GM12865 (cell line): Measurements from ENCODE around the gene NSMCE1.
"Not testable (repeated sequence)": the region's sequence is repeated elsewhere in the genome, so short reads cannot be mapped to it uniquely, and the experiment has no call there.

Experiments used
- DNase-seq: peaks from one replicate; pipeline ENCODE4 v3.0.0; 2010; ENCODE audit warnings: low read depth
- H3K4me3 ChIP-seq: 2 replicates; pipeline ENCODE4 v1.5.1; 2011; ENCODE audit warnings: mild to moderate bottlenecking, low read depth, low read length, control low read depth
- TF ChIP-seq, protein P1 (sequence below): IDR thresholded peaks from 2 replicates; pipeline ENCODE4 v1.5.1; 2011; ENCODE audit warnings: low read length, control low read depth, low read depth, inconsistent platforms; ENCODE audit not compliant: insufficient read depth; ENCODE audit errors: missing control alignments

Gene NSMCE1

DNA sequence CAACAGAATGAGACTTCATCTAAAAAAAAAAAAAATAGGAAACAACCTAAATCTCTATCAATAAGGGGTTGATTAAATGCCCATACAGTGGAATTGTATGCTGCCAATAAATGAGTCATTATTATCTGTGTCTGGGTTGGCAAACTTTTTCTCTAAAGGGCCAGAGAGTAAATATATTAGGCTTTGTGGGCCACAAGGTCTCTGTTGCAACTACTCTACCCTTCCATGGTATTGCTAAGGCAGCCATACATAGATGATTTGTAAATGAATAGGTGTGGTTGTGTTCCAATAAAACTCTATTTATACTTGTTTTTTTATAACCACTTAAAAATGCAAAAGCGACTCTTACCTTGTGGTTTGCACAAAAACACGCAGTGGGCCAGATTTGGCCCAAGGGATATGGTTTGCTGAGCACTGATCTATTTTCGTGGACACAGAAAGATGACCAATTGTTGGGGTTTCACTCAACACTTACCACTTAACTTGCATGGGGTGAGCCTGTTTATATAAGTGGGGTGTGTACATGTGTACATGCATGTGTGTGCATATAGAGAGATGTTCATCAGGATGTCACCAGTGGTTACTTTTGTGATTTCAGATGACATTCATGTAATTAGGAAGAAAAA, 32.8 kb upstream of the NSMCE1 start:
- TF ChIP-seq, protein P1, sequence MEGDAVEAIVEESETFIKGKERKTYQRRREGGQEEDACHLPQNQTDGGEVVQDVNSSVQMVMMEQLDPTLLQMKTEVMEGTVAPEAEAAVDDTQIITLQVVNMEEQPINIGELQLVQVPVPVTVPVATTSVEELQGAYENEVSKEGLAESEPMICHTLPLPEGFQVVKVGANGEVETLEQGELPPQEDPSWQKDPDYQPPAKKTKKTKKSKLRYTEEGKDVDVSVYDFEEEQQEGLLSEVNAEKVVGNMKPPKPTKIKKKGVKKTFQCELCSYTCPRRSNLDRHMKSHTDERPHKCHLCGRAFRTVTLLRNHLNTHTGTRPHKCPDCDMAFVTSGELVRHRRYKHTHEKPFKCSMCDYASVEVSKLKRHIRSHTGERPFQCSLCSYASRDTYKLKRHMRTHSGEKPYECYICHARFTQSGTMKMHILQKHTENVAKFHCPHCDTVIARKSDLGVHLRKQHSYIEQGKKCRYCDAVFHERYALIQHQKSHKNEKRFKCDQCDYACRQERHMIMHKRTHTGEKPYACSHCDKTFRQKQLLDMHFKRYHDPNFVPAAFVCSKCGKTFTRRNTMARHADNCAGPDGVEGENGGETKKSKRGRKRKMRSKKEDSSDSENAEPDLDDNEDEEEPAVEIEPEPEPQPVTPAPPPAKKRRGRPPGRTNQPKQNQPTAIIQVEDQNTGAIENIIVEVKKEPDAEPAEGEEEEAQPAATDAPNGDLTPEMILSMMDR: no peak
- H3K4me3 ChIP-seq: no peak overlapping the region
- peak; percentile 79 for DNase-seq

DNA sequence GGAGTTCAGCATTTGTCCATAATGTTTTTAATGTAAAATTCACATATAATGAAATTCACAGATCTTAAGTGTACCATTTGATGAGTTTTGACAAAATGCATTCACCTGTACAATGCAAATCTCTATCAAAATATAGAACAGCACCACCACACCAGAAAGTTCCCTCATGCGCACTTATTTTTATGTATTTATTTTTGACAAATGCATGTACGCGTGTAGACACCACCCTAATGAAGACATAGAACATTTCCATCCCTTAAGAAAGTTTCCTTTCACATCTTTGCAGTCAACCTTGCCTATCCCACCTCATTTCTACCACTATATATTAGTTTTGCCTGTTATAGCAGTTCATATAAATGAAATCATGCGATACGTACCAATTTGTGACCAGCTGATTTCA, 29.6 kb upstream of the NSMCE1 start:
- H3K4me3 ChIP-seq: no peak overlapping the region
- no peak for DNase-seq
- TF ChIP-seq, protein P1: no peak

DNA sequence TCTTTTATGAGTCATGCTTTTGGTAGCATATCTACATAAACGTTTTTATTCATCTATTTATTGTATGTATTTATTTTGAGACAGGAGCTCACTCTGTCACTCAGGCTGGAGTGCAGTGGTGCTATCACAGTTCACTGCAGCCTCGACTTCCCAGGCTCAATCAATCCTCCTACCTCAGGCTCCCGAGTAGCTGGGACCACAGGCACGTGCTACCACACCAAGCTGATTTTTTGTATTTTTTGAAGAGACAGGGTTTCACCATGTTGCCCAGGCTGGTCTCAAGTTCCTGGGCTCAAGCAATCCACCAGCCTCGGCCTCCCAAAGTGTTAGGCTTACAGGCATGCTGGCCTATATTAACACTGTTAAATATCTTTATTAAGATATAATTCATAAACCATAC, 24.8 kb upstream of the NSMCE1 start:
- TF ChIP-seq, protein P1: no peak

DNA sequence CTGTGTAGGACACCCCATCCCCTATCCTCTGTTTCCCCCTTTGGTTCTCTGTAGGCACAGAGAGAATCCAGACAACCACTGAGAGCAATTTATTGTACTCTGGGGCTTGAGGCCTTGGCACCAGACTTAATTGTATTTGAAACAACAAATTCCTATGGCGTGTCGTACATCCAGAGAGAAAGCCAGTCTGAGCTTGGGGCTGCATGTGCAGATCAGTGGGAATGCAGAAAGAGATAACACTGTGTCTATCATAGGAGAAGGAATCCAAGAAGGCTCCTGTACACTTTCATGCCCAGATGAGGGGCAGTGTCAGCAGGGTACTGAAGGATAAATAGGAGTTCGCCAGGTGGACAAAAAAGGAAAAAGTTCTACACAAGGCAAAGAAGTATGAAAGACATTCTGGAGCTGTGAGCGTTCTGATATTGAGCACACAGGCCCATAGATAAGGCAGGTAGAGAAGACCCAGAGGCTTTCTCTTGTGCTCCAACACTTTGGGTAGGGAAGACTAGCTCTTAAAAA, 23.2 kb upstream of the NSMCE1 start:
- TF ChIP-seq, protein P1: no peak
- no peak overlapping the region for H3K4me3 ChIP-seq
- DNase-seq: no peak

More for the DNA sequence above, 24.8 kb upstream of the NSMCE1 start:
- H3K4me3 ChIP-seq: no peak overlapping the region
- no peak for DNase-seq

DNA sequence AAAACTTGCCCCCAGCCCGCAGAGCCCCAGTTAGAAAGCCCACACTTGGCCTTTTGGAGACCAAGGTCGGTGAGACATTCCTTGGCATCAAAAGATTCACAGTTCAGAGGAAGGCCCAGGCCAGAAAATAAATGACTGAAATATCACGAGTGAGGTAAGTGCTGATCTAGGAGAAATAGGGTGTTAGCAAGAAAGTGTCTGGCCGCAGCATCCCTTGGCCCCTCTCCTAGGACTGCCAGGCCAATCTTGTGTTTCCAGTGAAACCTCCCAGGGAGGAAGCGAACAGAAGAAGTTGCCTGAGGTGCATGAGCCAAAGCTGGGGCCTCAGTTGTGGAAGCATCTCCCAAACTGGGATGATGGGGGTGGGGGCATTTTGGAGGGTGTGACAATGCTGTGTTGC, 22.5 kb upstream of the NSMCE1 start:
- no peak for DNase-seq
- no peak overlapping the region for H3K4me3 ChIP-seq
- TF ChIP-seq, protein P1: no peak

DNA sequence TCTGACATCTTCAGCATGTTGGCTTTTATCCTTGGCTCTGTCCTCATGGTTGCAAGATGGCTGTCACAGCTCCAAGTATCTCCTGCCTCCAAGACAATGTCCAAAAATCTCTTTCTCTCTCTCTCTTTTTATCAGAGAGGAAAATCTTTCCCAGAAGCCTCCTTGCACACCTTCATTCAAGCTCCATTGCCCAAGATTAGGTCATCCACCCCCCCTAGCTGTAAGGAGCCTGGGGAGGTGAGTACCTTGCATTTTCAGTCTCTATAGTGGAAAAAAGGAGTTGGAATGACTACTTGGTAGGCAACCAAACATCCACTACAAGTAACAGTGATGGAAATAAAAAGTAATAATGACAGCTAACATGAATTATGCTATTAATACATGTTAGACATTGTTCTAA, 22.0 kb upstream of the NSMCE1 start:
- no peak for DNase-seq
- TF ChIP-seq, protein P1: no peak
- no peak overlapping the region for H3K4me3 ChIP-seq

DNA sequence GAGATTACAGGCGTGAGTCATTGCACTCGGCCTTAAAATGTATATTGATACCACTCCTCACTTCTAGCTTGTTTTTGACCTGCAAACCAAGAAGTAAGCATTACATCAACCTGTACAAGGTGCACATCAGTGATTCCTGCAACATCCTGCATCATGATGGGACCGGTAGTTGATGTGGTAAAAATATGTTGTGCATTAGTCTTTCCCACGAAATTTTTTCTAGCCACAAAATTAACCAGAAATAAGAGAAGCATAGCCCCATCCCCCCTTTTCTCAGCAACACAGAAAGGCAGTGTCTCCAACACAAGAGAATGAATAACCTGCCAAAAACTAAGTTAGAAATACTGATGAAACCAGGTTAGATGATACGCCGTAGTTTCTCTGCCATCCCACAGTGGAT, 21.1 kb upstream of the NSMCE1 start:
- TF ChIP-seq, protein P1: no peak
- no peak overlapping the region for H3K4me3 ChIP-seq
- DNase-seq: no peak

DNA sequence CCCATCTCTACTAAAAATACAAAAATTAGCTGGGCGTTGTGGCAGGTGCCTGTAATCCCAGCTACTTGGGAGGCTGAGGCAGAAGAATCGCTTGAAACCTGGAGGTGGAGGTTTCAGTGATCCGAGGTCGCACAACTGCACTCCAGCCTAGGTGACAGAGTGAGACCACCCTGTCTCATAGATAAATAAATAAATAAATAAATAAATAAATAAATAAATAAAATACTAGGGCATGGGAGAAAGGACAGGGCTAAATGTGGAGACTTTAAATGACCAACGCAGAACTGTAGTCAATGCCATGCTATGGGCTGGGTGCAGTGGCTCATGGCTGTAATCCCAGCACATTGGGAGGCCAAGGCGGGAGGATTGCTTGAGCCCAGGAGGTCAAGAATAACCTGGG, 19.7 kb upstream of the NSMCE1 start:
- not testable (repeated sequence) for DNase-seq, H3K4me3 ChIP-seq
